ENCODE measurements around the gene MTAP. TPM values are rescaled to one million over a fixed set of nuclear protein-coding genes. Genes with fewer than 3 reads are reported as not detected.

The MTAP gene
- total RNA-seq, 1 experiment from 2014 or later = 326 TPM

DNA sequence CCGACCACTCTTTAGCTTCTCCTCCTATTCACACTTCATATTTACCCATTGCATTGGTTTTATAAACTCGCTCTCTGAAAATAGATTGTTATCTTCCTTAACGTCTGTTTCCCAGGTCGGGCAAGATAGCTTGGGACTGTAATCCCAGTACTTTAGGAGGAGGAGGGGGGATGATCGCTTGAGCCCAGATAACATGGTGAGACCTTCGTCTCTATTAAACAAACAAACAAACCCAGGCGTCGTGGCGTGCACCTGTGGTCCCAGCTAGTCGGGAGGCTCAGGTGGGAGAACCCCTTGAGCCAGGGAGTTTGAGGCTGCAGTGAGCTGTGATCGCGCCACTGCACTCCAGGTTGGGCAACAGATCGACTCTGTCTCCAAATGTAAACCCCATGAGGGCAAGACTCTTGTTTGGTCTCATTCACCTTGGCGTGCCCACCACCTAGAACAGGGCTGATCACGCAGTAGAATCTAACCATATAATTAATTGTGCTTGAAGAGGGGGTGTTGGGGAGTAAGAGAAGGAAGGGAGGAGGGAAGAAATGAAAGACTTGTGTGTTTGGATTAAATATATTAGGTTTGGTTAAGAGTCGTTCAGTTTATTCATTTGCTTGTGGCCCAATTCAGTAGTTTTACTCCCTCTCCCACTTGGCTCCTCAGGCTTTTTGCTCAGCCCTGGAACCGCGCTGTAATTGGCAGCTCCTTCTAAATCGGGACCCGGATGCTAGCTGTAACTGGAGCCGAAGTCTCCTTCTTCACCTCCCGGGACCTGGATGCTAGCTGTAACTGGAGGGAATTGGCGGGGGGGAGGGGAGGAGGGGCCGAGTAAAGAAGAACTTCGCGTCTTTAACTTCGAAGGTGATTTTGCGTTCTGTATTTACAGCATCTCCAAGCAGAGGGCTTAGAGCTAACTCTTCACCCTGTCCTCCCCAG lies 166.8 kb downstream of the MTAP start:
- no peaks in the 10 kb centered on the region for H3K27me3 ChIP-seq (ENCODE audit: insufficient read depth, low read length)
- H4K20me1 ChIP-seq (ENCODE audit: insufficient read depth) = no peaks in the 10 kb centered on the region
- peaks cover 0 to 5% of the 10 kb centered on the region in 2 experiments; a peak in 1 of 4 replicates for H3K4me1 ChIP-seq (ENCODE audit: control insufficient read depth in 1 of 2, insufficient read depth in 2 of 2, low read length in 2 of 2)
- H2AFZ ChIP-seq (ENCODE audit: low read depth, low read length, poor library complexity, severe bottlenecking) = no peak overlapping the region
- POLR2A ChIA-PET = no interaction called here
- no peaks in the 10 kb centered on the region for H3K9me3 ChIP-seq (ENCODE audit: control insufficient read depth in 1 of 2, insufficient read depth in 1 of 2, low read depth in 1 of 2, low read length in 2 of 2)
- no peak for ATAC-seq
- no peak overlapping the region for H3K4me2 ChIP-seq (ENCODE audit: low read length)
- no TSS peak for BruUV-seq (replicated peaks)
- CTCF ChIA-PET = no interaction called here
- H3K79me2 ChIP-seq (ENCODE audit: insufficient read depth, low read length) = peaks cover 34% of the 10 kb centered on the region
- intact Hi-C loops (cut with micrococcal nuclease) = no loop called here
- peaks cover 0 to 17% of the 10 kb centered on the region in 2 experiments; a peak in 1 of 4 replicates for H3K36me3 ChIP-seq (ENCODE audit: control insufficient read depth in 1 of 2, insufficient read depth in 2 of 2, low read length in 2 of 2)
- RAD21 ChIA-PET (ENCODE audit: low non-redundant PET in 1 of 2, low total read pairs in 2 of 2, uncharacterized antibody in 2 of 2, unreplicated experiment in 2 of 2) = no interaction called here
- H3K9me2 ChIP-seq (ENCODE audit: insufficient read depth) = no peaks in the 10 kb centered on the region
- no peak overlapping the region for H3K4me3 ChIP-seq (replicated peaks in 1 of 2; ENCODE audit: low read depth in 1 of 2, low read length in 2 of 2)
- DNase-seq (ENCODE audit: low read depth, low spot score) = no peak
- H3K27ac ChIP-seq (ENCODE audit: low read depth, low read length) = no peak overlapping the region
- no peak overlapping the region for H3K9ac ChIP-seq (ENCODE audit: low read length)
- no peak for TF ChIP-seq ZFX (IDR thresholded peaks at IDR 0.05)
- TF ChIP-seq REST (IDR thresholded peaks at IDR 0.05; ENCODE audit: low read depth) = no peak
- TF ChIP-seq, protein P1, sequence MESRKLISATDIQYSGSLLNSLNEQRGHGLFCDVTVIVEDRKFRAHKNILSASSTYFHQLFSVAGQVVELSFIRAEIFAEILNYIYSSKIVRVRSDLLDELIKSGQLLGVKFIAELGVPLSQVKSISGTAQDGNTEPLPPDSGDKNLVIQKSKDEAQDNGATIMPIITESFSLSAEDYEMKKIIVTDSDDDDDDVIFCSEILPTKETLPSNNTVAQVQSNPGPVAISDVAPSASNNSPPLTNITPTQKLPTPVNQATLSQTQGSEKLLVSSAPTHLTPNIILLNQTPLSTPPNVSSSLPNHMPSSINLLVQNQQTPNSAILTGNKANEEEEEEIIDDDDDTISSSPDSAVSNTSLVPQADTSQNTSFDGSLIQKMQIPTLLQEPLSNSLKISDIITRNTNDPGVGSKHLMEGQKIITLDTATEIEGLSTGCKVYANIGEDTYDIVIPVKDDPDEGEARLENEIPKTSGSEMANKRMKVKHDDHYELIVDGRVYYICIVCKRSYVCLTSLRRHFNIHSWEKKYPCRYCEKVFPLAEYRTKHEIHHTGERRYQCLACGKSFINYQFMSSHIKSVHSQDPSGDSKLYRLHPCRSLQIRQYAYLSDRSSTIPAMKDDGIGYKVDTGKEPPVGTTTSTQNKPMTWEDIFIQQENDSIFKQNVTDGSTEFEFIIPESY (IDR thresholded peaks at IDR 0.05; ENCODE audit: extremely low read depth, insufficient replicate concordance, low read length) = no peak
- no peak for TF ChIP-seq FOSL1 (IDR thresholded peaks at IDR 0.05; ENCODE audit: low read depth)
- TF ChIP-seq SIN3A (IDR thresholded peaks at IDR 0.05; ENCODE audit: low read depth) = no peak
- TF ChIP-seq EZH2 (IDR thresholded peaks at IDR 0.05) = no peak
- TF ChIP-seq YY1 (IDR thresholded peaks at IDR 0.05; ENCODE audit: extremely low read depth, insufficient replicate concordance, low read depth, low read length) = no peak
- TF ChIP-seq JUND (IDR thresholded peaks at IDR 0.05) = no peak
- TF ChIP-seq POLR2A (IDR thresholded peaks at IDR 0.05; ENCODE audit: borderline replicate concordance, extremely low read depth, insufficient read depth, insufficient read length) = no peak
- no peak for TF ChIP-seq CBX3 (IDR thresholded peaks at IDR 0.05; ENCODE audit: low read depth)
- no peak for TF ChIP-seq ZNF274 (IDR thresholded peaks at IDR 0.05; ENCODE audit: low read depth, low read length)
- TF ChIP-seq CTCF (IDR thresholded peaks at IDR 0.05 in 2 of 3, conservative IDR thresholded peaks at IDR 0.05 in 1 of 3; ENCODE audit: borderline replicate concordance in 1 of 3, insufficient read depth in 1 of 3, low read depth in 2 of 3, low read length in 2 of 3) = no peak
- no peak for TF ChIP-seq EGR1 (IDR thresholded peaks at IDR 0.05; ENCODE audit: low read depth)

All from HCT116 (cell line).